Globus pallidus (tissue), 1 donor: ENCODE data around the gene BMPR1B.

Source experiments
- DNase-seq: peaks from one replicate; pipeline ENCODE4 v3.0.0-alpha.2; 2015; ENCODE audit warnings: low spot score

The BMPR1B gene

DNA sequence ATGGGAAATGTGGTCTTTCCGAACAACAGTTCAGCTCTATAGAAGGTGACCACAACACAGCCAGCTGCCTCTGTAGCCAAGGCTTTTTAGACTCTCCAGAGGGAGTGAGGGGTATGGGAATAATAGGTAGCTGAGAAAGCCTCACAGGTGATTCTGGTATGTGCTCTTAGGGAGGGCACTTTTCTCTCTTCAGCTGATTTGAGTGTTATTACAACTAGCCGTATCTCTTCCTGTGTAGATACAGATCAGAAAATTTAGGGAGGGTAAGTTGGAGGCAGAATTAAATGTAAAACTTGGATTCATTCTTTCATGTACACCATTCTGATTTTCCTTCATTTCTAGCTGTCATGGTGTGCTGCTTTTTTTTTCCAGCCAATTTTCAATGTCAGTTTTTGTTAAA lies 154.9 kb downstream of the BMPR1B start:
- no peak for DNase-seq

DNA sequence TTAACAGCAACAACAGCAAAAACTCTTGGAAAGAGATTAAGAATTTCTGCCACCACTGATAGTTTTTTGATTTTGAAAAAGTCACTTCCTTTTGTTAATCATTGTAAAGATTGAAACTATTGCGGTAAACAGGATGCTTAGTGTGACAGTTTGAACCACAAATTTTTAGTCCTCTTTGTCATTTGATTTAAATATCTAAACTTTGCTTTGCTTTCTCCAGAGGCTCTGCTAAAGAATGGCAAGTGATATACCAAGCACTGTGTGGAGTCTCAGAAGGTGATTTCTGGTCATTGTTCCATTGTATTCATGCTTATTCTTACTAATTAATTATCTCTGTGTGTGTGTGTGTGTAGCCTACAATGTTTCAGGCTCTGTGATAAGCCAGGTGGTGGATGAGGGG lies 155.6 kb downstream of the BMPR1B start:
- no peak for DNase-seq

DNA sequence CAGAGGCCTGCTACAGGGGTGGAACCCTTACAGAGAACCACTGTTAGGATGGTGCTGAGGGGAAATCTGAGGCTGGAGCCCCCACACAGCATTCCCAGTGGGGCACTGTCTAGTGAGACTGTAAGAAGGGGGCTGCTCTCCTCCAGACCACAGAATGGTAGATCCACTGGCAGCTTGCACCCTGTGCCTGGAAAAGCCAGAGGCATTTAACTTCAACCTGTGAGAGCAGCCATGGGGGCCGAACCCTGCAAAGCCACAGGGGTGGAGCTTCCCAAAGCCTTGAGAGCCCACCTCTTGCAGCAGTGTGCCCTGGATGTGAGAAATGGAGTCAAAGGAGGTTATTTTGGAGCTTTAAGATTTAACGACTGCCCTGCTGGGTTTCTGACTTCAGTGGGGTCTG lies 159.4 kb downstream of the BMPR1B start:
- DNase-seq: no peak

DNA sequence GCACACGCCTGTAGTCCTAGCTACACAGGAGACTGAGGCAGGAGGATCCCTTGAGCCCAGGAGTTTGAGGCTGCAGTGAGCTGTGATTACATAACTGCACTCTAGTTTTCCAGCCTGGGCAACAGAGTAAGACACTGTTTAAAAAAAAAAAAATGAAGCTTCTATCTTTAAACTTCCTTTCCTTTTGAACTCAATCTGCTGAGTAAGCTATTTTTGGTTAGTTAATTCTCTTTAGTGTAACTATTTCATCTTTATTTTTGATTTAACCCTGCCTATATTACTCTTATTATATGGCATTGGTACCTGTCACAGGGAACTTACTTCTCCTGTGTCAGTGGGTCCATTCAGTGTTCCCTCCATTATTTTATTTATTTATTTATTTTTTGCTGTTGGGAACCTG lies 160.8 kb downstream of the BMPR1B start:
- DNase-seq: no peak

DNA sequence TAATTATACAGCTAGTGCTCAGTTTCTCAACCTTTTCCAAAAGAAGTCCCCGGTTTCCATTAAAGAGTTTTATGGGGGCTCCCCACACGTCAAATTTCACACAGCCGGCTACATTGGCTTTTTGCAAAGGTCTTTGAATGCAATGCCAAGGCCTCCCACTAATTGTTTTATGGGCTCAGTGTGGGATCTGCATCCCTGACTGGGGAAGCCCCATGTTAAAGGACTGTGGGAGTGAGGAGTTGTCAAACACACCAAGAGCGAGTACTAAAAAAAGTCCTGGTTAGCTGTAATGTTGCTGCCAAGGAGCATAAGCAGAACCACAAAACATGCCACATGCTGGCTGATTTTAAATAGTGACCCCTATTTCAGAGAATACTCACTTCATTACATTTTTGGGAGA lies 162.6 kb downstream of the BMPR1B start:
- DNase-seq: no peak

DNA sequence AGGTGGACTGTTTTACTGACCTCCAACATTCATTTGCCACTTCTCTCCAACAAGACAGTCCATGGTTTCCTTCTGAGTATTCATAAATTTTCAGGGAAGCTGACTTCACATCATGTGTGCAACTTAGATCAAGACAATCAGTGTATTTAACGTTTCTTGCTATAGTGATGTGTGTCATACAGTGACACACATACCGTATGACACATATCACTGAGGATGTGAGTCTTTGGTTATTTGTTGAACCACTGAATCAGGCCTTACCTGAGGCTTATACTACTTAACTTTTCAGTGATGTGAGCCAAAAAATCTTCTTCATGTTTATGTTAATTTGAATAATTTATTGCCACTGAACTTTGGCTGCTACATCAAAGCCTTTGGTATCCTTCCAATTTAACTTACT lies 166.8 kb downstream of the BMPR1B start:
- DNase-seq: no peak

DNA sequence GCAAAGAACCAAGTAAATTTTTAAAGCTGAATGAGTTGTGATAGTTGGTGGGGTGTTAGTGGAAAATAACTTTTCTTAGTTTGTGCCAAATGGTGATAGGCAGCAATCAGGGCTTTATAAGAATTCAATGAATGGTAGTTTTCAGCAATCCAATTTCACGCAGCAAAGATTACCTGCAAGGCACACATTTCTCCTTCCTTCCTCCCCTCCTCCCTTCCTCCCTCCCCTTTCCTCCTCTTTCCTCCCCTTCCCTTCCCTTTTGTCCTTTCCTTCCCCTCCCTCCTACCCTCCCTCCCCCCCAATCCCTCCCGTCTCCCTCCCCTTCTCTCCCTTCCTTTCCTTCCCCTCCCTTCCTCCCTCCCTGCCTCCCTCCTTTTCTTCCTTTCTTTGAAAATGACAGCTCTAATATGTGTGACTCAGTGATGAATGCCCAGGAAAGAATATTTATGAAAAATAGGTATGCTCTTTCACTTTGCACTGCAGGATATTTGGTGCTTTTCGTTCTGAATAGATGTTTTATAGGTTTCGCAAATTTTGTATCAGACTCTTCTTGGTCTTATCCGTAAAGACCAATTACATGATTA lies 168.1 kb downstream of the BMPR1B start:
- no peak for DNase-seq

DNA sequence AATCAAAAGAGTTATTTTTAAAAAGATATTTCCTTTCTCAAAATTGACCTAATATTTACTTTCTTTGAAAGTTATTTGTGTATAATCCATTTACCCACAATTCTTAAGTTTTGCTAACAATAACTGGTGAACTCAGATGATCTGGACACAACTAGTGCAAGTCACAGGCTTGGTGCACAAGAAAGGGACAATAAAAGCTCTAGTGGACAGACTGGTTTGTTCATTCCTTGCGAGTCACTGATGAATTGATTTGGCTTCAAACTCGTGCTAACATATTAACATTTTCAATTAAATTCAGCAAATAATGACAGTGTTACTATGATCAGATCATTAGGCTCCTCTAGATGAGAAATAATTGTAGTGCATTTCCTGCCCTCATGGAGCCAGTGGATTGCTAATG lies 169.2 kb downstream of the BMPR1B start:
- no peak for DNase-seq

DNA sequence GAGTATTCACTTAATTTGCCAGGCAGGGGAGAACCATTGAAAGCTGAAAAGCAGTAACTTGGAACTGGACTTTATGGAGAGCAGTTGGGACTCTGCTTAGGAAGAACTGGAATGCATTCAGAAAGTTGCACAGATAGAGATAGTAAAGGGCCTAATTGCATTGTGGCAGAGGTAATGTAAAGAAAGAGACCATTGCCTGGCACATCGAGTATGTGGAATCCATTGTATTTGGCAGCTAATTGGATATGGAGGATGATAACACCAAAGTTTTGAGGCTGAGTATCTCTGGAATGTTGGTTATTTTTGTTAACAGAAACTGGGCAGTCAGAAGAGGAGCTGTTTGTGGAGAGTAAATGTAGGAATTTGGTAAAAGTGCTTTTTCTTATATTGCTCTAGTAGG lies 169.9 kb downstream of the BMPR1B start:
- no peak for DNase-seq

DNA sequence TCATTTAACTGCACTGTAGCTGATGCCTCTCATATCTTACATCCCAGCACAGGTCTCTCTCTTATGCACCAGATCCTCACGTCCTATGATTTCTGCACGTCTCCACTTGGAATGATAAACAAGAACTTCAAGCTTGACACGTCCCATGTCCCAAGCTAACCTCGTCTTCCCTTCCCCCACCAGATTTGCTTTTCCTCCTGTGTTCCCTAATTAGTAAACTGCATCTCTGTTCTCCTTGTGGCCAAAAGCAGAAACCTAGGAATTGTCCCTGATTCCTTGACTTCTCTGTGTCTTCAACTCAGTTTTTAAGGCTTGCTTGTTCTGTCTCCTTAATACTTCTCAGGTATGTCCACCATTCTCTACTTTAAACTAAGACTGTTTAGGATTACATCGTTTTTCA lies 171.9 kb downstream of the BMPR1B start:
- no peak for DNase-seq

DNA sequence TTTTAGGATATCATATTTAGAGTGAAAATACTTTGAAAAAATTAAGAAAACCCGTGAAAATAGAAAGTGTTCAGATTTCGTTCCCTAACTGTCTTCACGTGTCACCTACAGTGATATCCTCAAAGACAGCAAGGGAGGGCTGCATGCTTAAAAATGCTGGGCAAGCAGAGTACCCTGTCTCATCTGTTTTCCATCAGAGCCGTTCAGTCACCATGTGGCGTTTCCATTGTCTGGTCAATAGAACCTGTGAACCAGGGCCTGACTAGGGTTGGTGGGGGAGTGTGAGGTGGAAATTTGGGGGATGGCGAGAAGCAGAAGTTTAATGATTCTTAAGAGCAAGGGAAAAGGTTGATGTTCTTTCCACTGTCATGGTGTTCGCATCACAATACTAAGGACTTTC lies 173.9 kb downstream of the BMPR1B start:
- DNase-seq: no peak

DNA sequence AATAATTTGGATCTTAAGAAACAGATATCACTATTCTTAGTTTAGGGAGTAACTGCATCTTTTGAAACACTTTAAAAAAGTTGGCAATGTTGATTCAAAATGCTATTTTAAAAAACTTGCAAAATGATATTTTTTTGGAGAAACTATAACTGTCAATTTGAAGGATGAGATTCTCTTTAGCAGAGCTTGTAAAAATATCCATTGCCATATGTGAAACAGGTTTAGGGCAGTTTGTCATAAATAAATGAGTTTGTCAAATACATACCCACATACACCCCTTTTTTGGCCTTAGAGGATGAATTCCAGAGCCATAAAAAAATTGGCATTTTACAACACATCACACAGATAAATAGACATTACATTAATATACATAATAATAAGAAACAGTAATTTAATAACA lies 174.6 kb downstream of the BMPR1B start:
- no peak for DNase-seq

DNA sequence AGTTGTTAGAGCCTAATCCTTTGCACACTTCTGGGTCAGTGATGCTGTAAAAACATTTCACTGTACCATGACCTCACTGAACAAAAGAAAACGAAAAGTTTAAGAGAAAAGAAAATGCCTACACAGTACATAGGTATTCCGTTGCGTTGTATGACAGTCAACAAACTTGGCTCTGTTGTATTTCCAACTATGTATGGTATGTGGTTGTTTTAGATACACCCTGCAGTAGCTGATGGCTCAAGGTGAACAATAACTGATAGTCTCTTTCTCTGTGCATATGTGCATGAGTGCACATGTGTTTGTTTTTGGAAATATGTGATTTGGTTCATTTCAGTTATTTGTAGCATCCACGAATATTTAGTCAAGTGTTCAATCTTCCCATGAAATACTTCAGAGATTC lies 176.0 kb downstream of the BMPR1B start:
- no peak for DNase-seq

DNA sequence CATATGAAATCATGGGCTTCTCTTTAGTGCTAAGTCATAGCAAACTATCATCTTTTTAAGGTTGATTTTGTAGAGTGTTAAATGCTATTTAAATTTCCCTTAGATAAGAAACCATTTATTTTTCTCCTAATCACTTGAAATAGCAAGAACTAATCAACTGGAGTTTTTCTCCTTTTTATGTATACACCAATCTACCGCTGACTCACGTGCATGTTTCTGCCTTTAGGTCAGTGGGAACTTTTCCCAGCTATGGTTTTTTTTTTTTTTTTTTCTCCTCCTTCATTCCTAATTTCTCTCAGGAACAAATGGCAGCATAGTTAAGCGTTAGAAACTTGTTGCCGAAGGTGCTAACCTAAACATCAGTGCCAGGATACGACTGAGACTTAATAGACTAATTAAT lies 176.4 kb downstream of the BMPR1B start:
- DNase-seq: no peak

DNA sequence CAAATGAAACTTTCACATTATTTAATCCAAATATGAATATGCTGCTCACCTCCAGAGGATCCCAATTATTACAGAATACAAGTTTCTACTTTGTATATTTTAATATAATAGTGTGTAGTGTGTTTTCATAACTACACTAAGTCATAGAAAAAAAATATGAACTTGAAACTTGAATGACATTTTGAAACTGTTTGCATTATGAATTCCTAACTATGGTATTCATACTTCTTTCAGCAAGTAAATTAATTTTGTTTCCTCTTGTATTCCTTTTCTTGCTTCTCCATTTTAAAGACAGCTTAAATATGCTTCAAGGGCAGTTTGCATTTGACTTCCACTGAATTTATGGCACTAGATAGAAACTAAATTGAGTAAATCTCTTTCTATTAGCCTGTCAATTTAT lies 177.1 kb downstream of the BMPR1B start:
- DNase-seq: no peak

DNA sequence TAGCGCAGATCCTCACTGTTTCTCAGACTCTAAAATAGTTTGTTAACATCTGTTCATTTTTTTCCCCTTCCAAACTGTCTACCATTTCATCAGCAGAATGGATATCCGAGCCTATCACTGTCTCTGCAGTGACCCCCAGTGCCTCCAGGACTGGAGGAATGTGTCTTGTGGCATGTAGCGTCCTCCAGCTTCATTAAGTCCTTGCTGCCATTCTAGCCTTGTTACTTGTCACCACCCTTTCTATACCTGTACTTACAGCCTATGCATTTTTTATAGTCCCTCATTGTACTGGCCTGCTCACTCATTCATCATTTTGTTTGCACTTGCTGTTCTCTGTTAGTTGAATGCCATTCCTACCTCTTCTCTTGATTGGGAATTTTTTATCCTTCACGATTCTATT lies 179.1 kb downstream of the BMPR1B start:
- no peak for DNase-seq

DNA sequence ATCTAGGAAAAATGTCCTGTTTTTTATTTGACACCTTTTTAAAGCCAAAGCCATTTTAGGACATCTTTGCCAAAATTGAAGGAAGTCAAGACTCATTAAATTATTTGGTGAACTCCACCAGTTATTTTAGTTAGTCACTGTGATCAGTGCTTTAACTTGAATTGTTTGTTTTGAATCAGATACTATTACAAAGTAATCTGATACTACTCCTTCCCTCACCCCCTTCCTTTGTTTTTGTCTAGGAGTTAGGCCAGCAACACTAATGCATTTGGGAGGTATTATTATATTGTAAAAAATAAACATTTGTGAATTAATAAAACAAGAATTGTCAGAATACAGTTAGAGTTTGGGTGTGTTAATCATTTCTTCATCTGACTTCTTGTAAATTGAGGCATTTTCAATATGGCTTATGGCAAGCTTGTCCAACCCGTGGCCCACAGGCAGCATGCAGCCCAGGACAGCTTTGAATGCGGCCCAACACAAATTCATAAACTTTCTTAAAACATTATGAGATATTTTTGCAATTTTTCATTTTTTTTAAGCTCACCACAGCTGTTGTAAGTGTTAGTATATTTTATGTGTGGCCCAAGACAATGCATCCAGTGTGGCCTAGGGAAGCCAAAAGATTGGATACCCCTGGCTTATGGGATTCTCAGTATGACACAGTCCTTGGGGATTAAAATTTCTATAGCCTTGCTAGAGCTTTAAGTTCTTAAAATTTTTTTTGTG lies 182.2 kb downstream of the BMPR1B start:
- no peak for DNase-seq

DNA sequence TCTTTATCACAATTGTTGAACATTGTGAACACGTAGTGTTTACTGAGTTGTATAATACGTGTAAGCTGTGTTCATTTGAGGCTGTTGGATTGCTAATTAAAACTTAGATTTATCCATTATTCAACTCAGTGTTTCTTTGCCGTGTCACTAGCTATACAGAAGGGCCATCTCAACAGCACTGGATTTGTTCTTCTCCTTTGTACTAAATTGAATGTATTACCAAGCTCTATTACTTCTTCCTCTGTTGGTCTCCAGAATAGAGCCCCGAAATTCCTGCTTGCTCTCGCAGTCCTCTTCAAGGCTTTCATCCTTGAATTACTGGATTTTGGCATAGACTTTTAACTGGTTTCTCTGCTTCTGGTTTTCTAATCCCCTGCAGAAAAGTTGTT lies 182.8 kb downstream of the BMPR1B start:
- no peak for DNase-seq

DNA sequence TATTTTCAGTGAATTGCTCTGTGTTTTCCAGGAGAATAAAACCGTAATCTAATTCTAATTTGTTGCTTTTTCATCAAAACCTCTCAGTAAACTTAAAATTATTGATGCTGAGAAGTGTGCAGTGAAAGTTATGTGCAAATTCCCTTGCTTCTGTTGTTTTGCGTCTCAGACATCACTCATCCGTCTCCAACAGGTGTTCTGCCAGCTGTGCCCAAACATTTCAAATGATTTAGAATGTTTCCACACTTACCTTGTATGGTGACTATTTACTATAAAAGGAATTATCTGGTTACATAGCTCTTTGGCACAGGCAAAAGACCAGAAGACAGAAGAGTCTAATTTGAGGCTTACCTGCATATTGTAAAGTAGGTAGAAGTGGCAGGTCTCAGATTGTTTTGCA lies 184.0 kb downstream of the BMPR1B start:
- no peak for DNase-seq

DNA sequence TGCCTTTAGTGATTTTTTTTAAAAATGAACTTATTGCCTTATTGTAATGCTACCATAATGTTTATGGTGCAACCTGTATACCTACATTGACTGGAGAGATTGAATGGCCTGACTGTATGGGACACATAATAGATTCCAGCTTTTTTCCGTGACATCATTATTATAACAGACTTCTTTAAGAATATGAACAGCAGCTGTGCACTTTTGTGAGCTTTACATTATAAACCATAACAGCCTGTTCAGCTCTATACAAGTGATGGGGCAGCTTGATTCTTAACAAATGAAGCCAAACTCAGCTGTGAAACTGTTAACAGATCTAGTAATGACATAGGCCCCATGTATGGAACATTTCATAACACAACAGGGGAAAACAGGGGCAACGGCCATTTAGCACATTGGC lies 187.0 kb downstream of the BMPR1B start:
- DNase-seq: no peak

DNA sequence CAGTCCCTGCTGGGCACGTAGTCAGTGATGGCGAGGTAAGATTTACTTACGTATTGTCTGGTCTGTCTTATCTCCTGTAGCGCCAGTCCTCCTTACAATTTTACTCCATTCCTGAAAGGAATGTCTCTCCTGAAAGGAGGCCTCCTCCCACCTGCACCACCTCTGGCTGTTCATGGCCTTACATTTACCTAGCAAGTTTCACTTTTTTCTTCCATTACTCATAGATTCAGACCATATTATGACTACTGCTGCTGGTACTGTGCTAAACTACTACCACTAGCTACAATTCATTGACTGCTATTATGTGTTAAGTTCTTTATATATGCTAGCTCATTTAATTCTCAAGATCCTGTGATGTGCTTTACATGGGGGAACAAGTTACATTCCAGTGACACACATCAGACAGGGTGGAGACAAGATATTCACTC lies 189.9 kb downstream of the BMPR1B start:
- no peak for DNase-seq

DNA sequence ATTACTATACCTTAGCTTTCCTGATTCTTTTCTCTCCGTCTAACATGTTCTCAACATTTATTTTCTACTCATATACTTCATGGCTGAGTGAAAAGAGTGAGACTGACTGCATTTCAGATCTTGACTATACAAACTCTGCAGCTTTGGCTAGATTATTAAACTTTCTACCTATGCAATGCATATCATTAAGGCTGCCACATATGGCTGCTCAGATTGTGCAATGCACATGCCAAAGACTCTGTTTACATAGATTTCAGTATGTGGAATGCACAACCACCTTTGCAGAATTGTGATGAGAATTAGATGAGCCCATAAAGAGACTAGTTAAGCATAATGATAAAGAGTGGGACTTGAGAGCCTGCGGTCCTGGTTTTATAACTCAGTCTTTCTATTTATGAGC lies 196.5 kb downstream of the BMPR1B start:
- DNase-seq: no peak

DNA sequence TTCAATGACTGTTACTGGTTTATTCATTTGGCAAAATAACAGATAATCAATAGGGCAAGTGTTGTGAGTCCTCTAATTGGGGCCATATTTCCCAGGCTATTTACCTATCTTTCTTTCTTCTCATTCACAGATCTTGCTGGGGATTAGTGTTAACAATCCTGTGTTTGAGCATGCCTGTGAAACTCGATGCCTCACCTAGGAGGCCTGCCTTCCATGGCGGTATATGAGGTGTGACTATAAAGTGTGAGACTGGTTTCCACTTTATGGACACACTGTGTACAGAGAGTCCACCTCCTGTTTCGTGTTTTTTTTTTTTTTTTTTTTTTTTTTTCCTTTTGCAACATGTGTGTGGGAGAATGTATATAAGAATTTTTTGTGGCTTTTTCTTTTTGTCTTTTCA lies 199.3 kb downstream of the BMPR1B start:
- DNase-seq: no peak

DNA sequence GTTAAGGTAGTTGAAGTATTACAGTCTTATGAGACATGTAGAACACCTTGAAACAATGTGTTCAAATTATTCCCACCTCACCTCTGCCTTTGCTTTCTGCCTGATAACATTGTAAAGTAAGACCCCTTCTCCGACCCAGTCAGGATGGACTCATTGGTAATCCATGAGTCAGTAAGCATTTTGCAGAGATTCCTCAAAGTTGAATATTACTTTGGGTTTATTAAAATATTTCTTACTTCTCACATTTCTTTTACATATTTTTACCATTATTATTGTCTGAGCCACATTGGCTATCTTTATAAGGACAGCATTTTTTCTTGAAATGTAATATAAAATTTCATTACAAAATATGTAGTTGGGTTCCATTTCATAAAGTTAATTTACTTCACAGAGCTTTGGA lies 201.6 kb downstream of the BMPR1B start:
- no peak for DNase-seq
